Neural progenitor cell (in vitro differentiated cells): ENCODE data around the gene DHX15.

Source experiments
- CTCF ChIP-seq: fragments of 200-600 bp; sonication (generic); IDR thresholded peaks from 2 replicates; pipeline ENCODE4 v1.5.1; 2017; ENCODE audit warnings: antibody characterized with exemption, mild to moderate bottlenecking
- EZH2 ChIP-seq: fragments of 200-600 bp; sonication (generic); IDR thresholded peaks from 2 replicates; pipeline ENCODE4 v1.6.1; 2017; ENCODE audit warnings: antibody characterized with exemption, mild to moderate bottlenecking, moderate library complexity
- EZH2phosphoT487 ChIP-seq: fragments of 200-600 bp; sonication (generic); IDR thresholded peaks from 2 replicates; pipeline ENCODE4 v1.6.1; 2017; ENCODE audit warnings: antibody characterized with exemption

- no peak for TF ChIP-seq CTCF
- TF ChIP-seq EZH2 = no peak
- no peak for TF ChIP-seq EZH2phosphoT487
Observed at GRCh38 chr4:24615977-24616376, 31.6 kb upstream of the DHX15 start.
